H9 (cell line): ENCODE data around the gene RAD21L1. TPM values are rescaled to one million over a fixed set of nuclear protein-coding genes. Genes with fewer than 3 reads are reported as not detected.

Source experiments
- DNase-seq: peaks from one replicate; pipeline ENCODE4 v3.0.0-alpha.2; 2017
- H2AFZ ChIP-seq: one replicate; pipeline ENCODE4 v1.6.1; 2013; ENCODE audit warnings: mild to moderate bottlenecking, low read length, control low read depth, moderate library complexity
- H2AK5ac ChIP-seq: 2 replicates; pipeline ENCODE4 v1.6.1; 2013; ENCODE audit warnings: low read length, control low read depth, mixed read lengths; ENCODE audit not compliant: insufficient read length
- H2BK120ac ChIP-seq: one replicate; pipeline ENCODE4 v1.6.1; 2013; ENCODE audit warnings: low read depth, mild to moderate bottlenecking, low read length, control low read depth, inconsistent platforms; ENCODE audit not compliant: poor library complexity, severe bottlenecking
- H2BK12ac ChIP-seq: 2 replicates; pipeline ENCODE4 v1.6.1; 2013; ENCODE audit warnings: low read length, control low read depth, mixed read lengths, low read depth; ENCODE audit not compliant: insufficient read length
- H2BK15ac ChIP-seq: 2 replicates; pipeline ENCODE4 v1.6.1; 2013; ENCODE audit warnings: low read depth, low read length, control low read depth
- H2BK20ac ChIP-seq: one replicate; pipeline ENCODE4 v1.6.1; 2013; ENCODE audit warnings: low read depth, mild to moderate bottlenecking, low read length, control low read depth, inconsistent platforms; ENCODE audit not compliant: poor library complexity, severe bottlenecking
- H2BK5ac ChIP-seq: 2 replicates; pipeline ENCODE4 v1.6.1; 2013; ENCODE audit warnings: low read length, control low read depth, mixed read lengths; ENCODE audit not compliant: insufficient read length
- H3K14ac ChIP-seq: 2 replicates; pipeline ENCODE4 v1.6.1; 2013; ENCODE audit warnings: low read length, control low read depth; ENCODE audit not compliant: insufficient read depth
- H3K18ac ChIP-seq: 2 replicates; pipeline ENCODE4 v1.6.1; 2013; ENCODE audit warnings: low read depth, mild to moderate bottlenecking, mixed read lengths, low read length, control low read depth; ENCODE audit not compliant: insufficient read length
- H3K23ac ChIP-seq: 2 replicates; pipeline ENCODE4 v1.6.1; 2013; ENCODE audit warnings: low read length, control low read depth, mixed read lengths, low read depth; ENCODE audit not compliant: insufficient read length
- H3K23me2 ChIP-seq: 2 replicates; pipeline ENCODE4 v1.6.1; 2013; ENCODE audit warnings: low read depth, mild to moderate bottlenecking, mixed read lengths, low read length, control low read depth; ENCODE audit not compliant: insufficient read length, poor library complexity, severe bottlenecking
- H3K27ac ChIP-seq: 2 replicates; pipeline ENCODE4 v1.5.1; 2013; ENCODE audit warnings: low read length, control low read depth, mixed read lengths, low read depth; ENCODE audit not compliant: insufficient read length
- H3K27me3 ChIP-seq: 2 replicates; pipeline ENCODE4 v1.6.1; 2013; ENCODE audit warnings: low read length, control low read depth, inconsistent platforms; ENCODE audit not compliant: insufficient read depth
- H3K4ac ChIP-seq: 2 replicates; pipeline ENCODE4 v1.6.1; 2013; ENCODE audit warnings: low read depth, mild to moderate bottlenecking, control low read depth, inconsistent platforms, low read length, moderate library complexity
- H3K4me1 ChIP-seq: 2 replicates; pipeline ENCODE4 v1.6.1; 2013; ENCODE audit warnings: low read length, control low read depth, inconsistent platforms; ENCODE audit not compliant: insufficient read depth
- H3K4me2 ChIP-seq: 2 replicates; pipeline ENCODE4 v1.6.1; 2013; ENCODE audit warnings: low read length, control low read depth, mixed read lengths; ENCODE audit not compliant: insufficient read length, insufficient read depth
- H3K56ac ChIP-seq: 2 replicates; pipeline ENCODE4 v1.6.1; 2013; ENCODE audit warnings: low read depth, mild to moderate bottlenecking, mixed read lengths, low read length, control low read depth; ENCODE audit not compliant: insufficient read length
- H3K79me1 ChIP-seq: 2 replicates; pipeline ENCODE4 v1.6.1; 2013; ENCODE audit warnings: low read depth, mild to moderate bottlenecking, moderate library complexity, low read length, control low read depth, inconsistent platforms; ENCODE audit not compliant: insufficient read depth, poor library complexity, severe bottlenecking
- H3K79me2 ChIP-seq: 2 replicates; pipeline ENCODE4 v1.6.1; 2013; ENCODE audit warnings: low read length, control low read depth, inconsistent platforms; ENCODE audit not compliant: insufficient read depth
- H3K9ac ChIP-seq: 2 replicates; pipeline ENCODE4 v1.6.1; 2013; ENCODE audit warnings: low read length, control low read depth, mixed read lengths; ENCODE audit not compliant: insufficient read length; ENCODE audit errors: extremely low read depth
- H3K9me3 ChIP-seq: one replicate; pipeline ENCODE4 v1.6.1; 2013; ENCODE audit warnings: low read depth, low read length, inconsistent platforms; ENCODE audit not compliant: control insufficient read depth
- H3T11ph ChIP-seq: one replicate; pipeline ENCODE4 v1.6.1; 2013; ENCODE audit warnings: mild to moderate bottlenecking, low read length, control low read depth, inconsistent platforms
- H4K20me1 ChIP-seq: one replicate; pipeline ENCODE4 v1.6.1; 2013; ENCODE audit not compliant: control insufficient read depth, insufficient read length, insufficient read depth
- H4K5ac ChIP-seq: 2 replicates; pipeline ENCODE4 v1.6.1; 2013; ENCODE audit warnings: low read depth, mild to moderate bottlenecking, mixed read lengths, low read length, control low read depth; ENCODE audit not compliant: insufficient read length
- H4K8ac ChIP-seq: replicated peaks from 2 replicates; pipeline ENCODE4 v1.6.1; 2013; ENCODE audit warnings: low read length, control low read depth, mixed read lengths, low read depth; ENCODE audit not compliant: insufficient read length
- H4K91ac ChIP-seq: 2 replicates; pipeline ENCODE4 v1.6.1; 2013; ENCODE audit warnings: low read depth, mild to moderate bottlenecking, moderate library complexity, mixed read lengths, low read length, control low read depth; ENCODE audit not compliant: insufficient read length
- H3K27ac Mint-ChIP-seq, 3 experiments: 2 replicates in 2 of 3; 3 replicates in 1 of 3; pipeline ENCODE4 v1.8.0; 2020 to 2021; ENCODE audit warnings: mixed read lengths in 3 of 3, mild to moderate bottlenecking in 1 of 3, moderate library complexity in 1 of 3
- H3K27me3 Mint-ChIP-seq: 2 replicates; pipeline ENCODE4 v1.8.0; 2021; ENCODE audit warnings: low read depth, mild to moderate bottlenecking, moderate library complexity, mixed read lengths
- H3K36me3 Mint-ChIP-seq, 3 experiments: 2 replicates in 2 of 3; 3 replicates in 1 of 3; pipeline ENCODE4 v1.8.0; 2020 to 2021; ENCODE audit warnings: low read depth in 3 of 3, mixed read lengths in 3 of 3; ENCODE audit not compliant: insufficient read depth in 1 of 3
- H3K4me1 Mint-ChIP-seq, 2 experiments: 2 replicates each; pipeline ENCODE4 v1.8.0; 2020; ENCODE audit warnings: mixed read lengths in 2 of 2
- H3K4me3 Mint-ChIP-seq, 2 experiments: 2 replicates in 1 of 2; 3 replicates in 1 of 2; pipeline ENCODE4 v1.8.0; 2020 to 2021; ENCODE audit warnings: mild to moderate bottlenecking in 2 of 2, mixed read lengths in 2 of 2, moderate library complexity in 1 of 2
- H3K9me3 Mint-ChIP-seq, 2 experiments: 2 replicates in 1 of 2; 3 replicates in 1 of 2; pipeline ENCODE4 v1.8.0; 2020; ENCODE audit warnings: mild to moderate bottlenecking in 2 of 2, mixed read lengths in 2 of 2, moderate library complexity in 1 of 2
- WGBS: extraction: QIAGEN DNeasy Blood & Tissue Kit; methylation state at CpG from one replicate; pipeline ENCODE4 v1.1.7; 2013; ENCODE audit warnings: missing lambda C conversion rate, low lambda C conversion rate, mixed read lengths; ENCODE audit not compliant: insufficient read length; ENCODE audit errors: extremely low coverage; 5-methylcytosine and 5-hydroxymethylcytosine counted together
- total RNA-seq: library from RNA; stranded (reverse); gene quantifications from 2 replicates; pipeline ENCODE4 v1.2.1, GENCODE V29; 2021
- TF ChIP-seq, protein P1 (sequence below): fragments of 200-600 bp; sonication (generic); conservative IDR thresholded peaks from 3 replicates; pipeline ENCODE4 v1.8.0; 2021; ENCODE audit warnings: antibody characterized with exemption, mild to moderate bottlenecking

The RAD21L1 gene
- total RNA-seq, 1 experiment from 2014 or later, result not detected

DNA sequence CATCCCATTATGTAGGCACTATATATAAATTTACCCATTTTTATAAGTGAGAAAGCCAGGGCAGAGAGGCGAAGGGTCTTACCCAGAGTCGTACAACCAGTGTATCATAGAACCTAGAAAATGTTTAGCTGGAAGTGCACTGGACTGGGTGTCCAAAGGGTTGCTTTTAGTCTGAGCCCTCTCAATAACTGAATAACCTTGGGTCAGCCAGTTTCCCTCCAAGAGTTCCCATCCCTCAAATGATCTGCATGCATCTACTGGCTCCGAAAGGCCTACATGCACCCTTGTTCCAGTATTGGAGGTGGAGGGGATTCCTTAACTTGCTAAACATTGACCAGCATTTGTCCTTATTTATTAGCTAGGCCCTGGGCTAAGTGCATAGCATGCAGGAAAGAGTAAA lies 44.0 kb downstream of the RAD21L1 start:
- no peaks in the 10 kb centered on the region for H3K79me2 ChIP-seq
- peaks cover 20% of the 10 kb centered on the region for H3K27me3 Mint-ChIP-seq

More for the DNA sequence above, 44.0 kb downstream of the RAD21L1 start:
- Histone ChIP-seq H3K9me3 (no peaks in the 10 kb centered on the region), H3K14ac (no peak overlapping the region), H3K4me1 (no peaks in the 10 kb centered on the region), H3K23ac (no peak overlapping the region), H2AK5ac (no peak overlapping the region), H3K56ac (no peak overlapping the region), H2BK5ac (no peak overlapping the region), H2BK12ac (no peak overlapping the region), H3K4ac (no peak overlapping the region), H4K5ac (no peak overlapping the region), H4K20me1 (no peaks in the 10 kb centered on the region), H2BK15ac (no peak overlapping the region), H2BK20ac (no peak overlapping the region), H3K23me2 (no peaks in the 10 kb centered on the region), H2BK120ac (no peak overlapping the region), H3T11ph (no peak overlapping the region), H3K9ac (no peak overlapping the region), H3K18ac (no peak overlapping the region), H3K27ac (no peak overlapping the region), H3K79me1 (no peaks in the 10 kb centered on the region), H3K4me2 (no peak overlapping the region), H3K27me3 (no peaks in the 10 kb centered on the region), H4K91ac (no peak overlapping the region), H2AFZ (no peak overlapping the region), H4K8ac (no peak overlapping the region)
- TF ChIP-seq, protein P1, sequence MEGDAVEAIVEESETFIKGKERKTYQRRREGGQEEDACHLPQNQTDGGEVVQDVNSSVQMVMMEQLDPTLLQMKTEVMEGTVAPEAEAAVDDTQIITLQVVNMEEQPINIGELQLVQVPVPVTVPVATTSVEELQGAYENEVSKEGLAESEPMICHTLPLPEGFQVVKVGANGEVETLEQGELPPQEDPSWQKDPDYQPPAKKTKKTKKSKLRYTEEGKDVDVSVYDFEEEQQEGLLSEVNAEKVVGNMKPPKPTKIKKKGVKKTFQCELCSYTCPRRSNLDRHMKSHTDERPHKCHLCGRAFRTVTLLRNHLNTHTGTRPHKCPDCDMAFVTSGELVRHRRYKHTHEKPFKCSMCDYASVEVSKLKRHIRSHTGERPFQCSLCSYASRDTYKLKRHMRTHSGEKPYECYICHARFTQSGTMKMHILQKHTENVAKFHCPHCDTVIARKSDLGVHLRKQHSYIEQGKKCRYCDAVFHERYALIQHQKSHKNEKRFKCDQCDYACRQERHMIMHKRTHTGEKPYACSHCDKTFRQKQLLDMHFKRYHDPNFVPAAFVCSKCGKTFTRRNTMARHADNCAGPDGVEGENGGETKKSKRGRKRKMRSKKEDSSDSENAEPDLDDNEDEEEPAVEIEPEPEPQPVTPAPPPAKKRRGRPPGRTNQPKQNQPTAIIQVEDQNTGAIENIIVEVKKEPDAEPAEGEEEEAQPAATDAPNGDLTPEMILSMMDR, result no peak
- no peak for DNase-seq
- no peaks in the 10 kb centered on the region for H3K36me3 Mint-ChIP-seq
- H3K4me3 Mint-ChIP-seq, result no peak overlapping the region
- peaks cover 16 to 22% of the 10 kb centered on the region in 2 experiments for H3K4me1 Mint-ChIP-seq
- H3K9me3 Mint-ChIP-seq, result no peaks in the 10 kb centered on the region
- H3K27ac Mint-ChIP-seq, result no peak overlapping the region
- no CpG with 5 or more reads among the region's 3 CpGs for WGBS
